ENCODE measurements around the gene RANBP9.

RANBP9 gene

GRCh38 chr6:13648850-13649249 is 62.8 kb downstream of the RANBP9 start:
- DNase-seq (ENCODE audit: low spot score), result no peak

GRCh38 chr6:13643125-13643524 is 68.5 kb downstream of the RANBP9 start:
- DNase-seq (ENCODE audit: low spot score), result no peak

- DNase-seq (ENCODE audit: low spot score), result no peak
These were observed 70.3 kb downstream of the RANBP9 start for GRCh38 chr6:13641315-13641714.

- no peak for DNase-seq (ENCODE audit: low spot score)
These were observed 73.0 kb downstream of the RANBP9 start for GRCh38 chr6:13638626-13639025.

- DNase-seq (ENCODE audit: low spot score), result no peak
These were observed 73.6 kb downstream of the RANBP9 start for GRCh38 chr6:13638014-13638413.

GRCh38 chr6:13635948-13636658 is 75.5 kb downstream of the RANBP9 start:
- DNase-seq (ENCODE audit: low spot score), result no peak

- DNase-seq (ENCODE audit: low spot score), result no peak
These were observed 78.3 kb downstream of the RANBP9 start for GRCh38 chr6:13633343-13633742.

GRCh38 chr6:13630499-13630898 is 81.1 kb downstream of the RANBP9 start:
- no peak for DNase-seq (ENCODE audit: low spot score)

- DNase-seq (ENCODE audit: low spot score), result no peak
These were observed 82.0 kb downstream of the RANBP9 start for GRCh38 chr6:13629459-13630116.

GRCh38 chr6:13624871-13625288 is 86.8 kb downstream of the RANBP9 start:
- DNase-seq (ENCODE audit: low spot score), result peak; percentile 61

GRCh38 chr6:13617066-13617465 is 94.6 kb downstream of the RANBP9 start:
- DNase-seq (ENCODE audit: low spot score), result no peak

- DNase-seq (ENCODE audit: low spot score), result peak; percentile 71
These were observed 95.9 kb downstream of the RANBP9 start for GRCh38 chr6:13615792-13616120.

- DNase-seq (ENCODE audit: low spot score), result peak; percentile 97
These were observed 96.5 kb downstream of the RANBP9 start, which contains the start of gene NOL7 for GRCh38 chr6:13614926-13615791. Gene NOL7 (plus strand): TSS chr6:13615335. CDS start chr6:13615359, 24 bp downstream.

GRCh38 chr6:13614126-13614925 is 97.3 kb downstream of the RANBP9 start:
- peak; percentile 52 for DNase-seq (ENCODE audit: low spot score)

- no peak for DNase-seq (ENCODE audit: low spot score)
These were observed 98.5 kb downstream of the RANBP9 start for GRCh38 chr6:13613029-13613594.

GRCh38 chr6:13611715-13612114 is 99.9 kb downstream of the RANBP9 start:
- no peak for DNase-seq (ENCODE audit: low spot score)

- DNase-seq (ENCODE audit: low spot score), result no peak
These were observed 106.0 kb downstream of the RANBP9 start for GRCh38 chr6:13605634-13606033.

GRCh38 chr6:13604546-13605416 is 106.9 kb downstream of the RANBP9 start:
- DNase-seq (ENCODE audit: low spot score), result no peak

- no peak for DNase-seq (ENCODE audit: low spot score)
These were observed 107.5 kb downstream of the RANBP9 start for GRCh38 chr6:13604135-13604534.

- no peak for DNase-seq (ENCODE audit: low spot score)
These were observed 111.6 kb downstream of the RANBP9 start for GRCh38 chr6:13600036-13600435.

GRCh38 chr6:13597073-13597472 is 114.6 kb downstream of the RANBP9 start:
- no peak for DNase-seq (ENCODE audit: low spot score)
